Astrocyte of the spinal cord (primary cell): ENCODE data around the gene NPAS3.
A peak's percentile ranks its signal among the peaks of the same experiment; 100 is the strongest.

Source experiments
- DNase-seq: peaks from one replicate; pipeline ENCODE4 v3.0.0; 2011; ENCODE audit warnings: low read depth, low spot score
- H3K4me3 ChIP-seq: 2 replicates; pipeline ENCODE4 v1.5.1; 2011; ENCODE audit warnings: low read depth, mild to moderate bottlenecking, low read length, moderate library complexity
- CTCF ChIP-seq: IDR thresholded peaks from 2 replicates; pipeline ENCODE4 v1.5.1; 2012; ENCODE audit warnings: low read depth, mild to moderate bottlenecking, low read length, inconsistent platforms
- in situ Hi-C: cut with HindIII; loops from 2 replicates; pipeline ENCODE4 v1.10.0; 2017; ENCODE audit warnings: low sequenced_read_pairs

The NPAS3 gene

GRCh38 chr14:33738029-33738428 is 799.4 kb downstream of the NPAS3 start:
- H3K4me3 ChIP-seq, result no peak overlapping the region
- TF ChIP-seq CTCF, result no peak
- no peak for DNase-seq
- in situ Hi-C loops, result no loop called here

- H3K4me3 ChIP-seq, result no peak overlapping the region
- DNase-seq, result no peak
- TF ChIP-seq CTCF, result no peak
- in situ Hi-C loops, result no loop called here
These were observed 799.8 kb downstream of the NPAS3 start for GRCh38 chr14:33738491-33738890.

GRCh38 chr14:33740531-33740930 is 801.9 kb downstream of the NPAS3 start:
- no peak for TF ChIP-seq CTCF
- in situ Hi-C loops, result no loop called here
- H3K4me3 ChIP-seq, result no peak overlapping the region
- no peak for DNase-seq

- in situ Hi-C loops, result no loop called here
These were observed 803.5 kb downstream of the NPAS3 start for GRCh38 chr14:33742166-33742565.

GRCh38 chr14:33745163-33745562 is 806.5 kb downstream of the NPAS3 start:
- no peak for DNase-seq
- H3K4me3 ChIP-seq, result no peak overlapping the region
- no peak for TF ChIP-seq CTCF
- in situ Hi-C loops, result no loop called here

More at GRCh38 chr14:33742166-33742565, 803.5 kb downstream of the NPAS3 start:
- H3K4me3 ChIP-seq, result no peak overlapping the region
- no peak for TF ChIP-seq CTCF
- DNase-seq, result peak; percentile 17

- TF ChIP-seq CTCF, result no peak
- H3K4me3 ChIP-seq, result no peak overlapping the region
- DNase-seq, result no peak
- in situ Hi-C loops, result no loop called here
These were observed 809.1 kb downstream of the NPAS3 start for GRCh38 chr14:33747749-33748148.

- H3K4me3 ChIP-seq, result no peak overlapping the region
- peak; percentile 33 for DNase-seq
- in situ Hi-C loops, result no loop called here
- TF ChIP-seq CTCF, result no peak
These were observed 815.6 kb downstream of the NPAS3 start for GRCh38 chr14:33754261-33754660.
